Gastrocnemius medialis (tissue), 4 donors: ENCODE measurements around the gene PPM1F.

Experiments
- CTCF ChIP-seq, 5 experiments: fragments of 450-650 bp in 3 of 5; fragments of 200-600 bp in 2 of 5; sonication (generic) in 2 of 5; IDR thresholded peaks in 4 of 5; conservative IDR thresholded peaks in 1 of 5; 1 replicate in 4 of 5; 2 replicates in 1 of 5; pipeline ENCODE4 v1.5.1; 2016 to 2019; ENCODE audit warnings: antibody characterized with exemption in 5 of 5, mild to moderate bottlenecking in 3 of 5, moderate library complexity in 3 of 5
- POLR2A ChIP-seq, 2 donors: fragments of 450-650 bp; IDR thresholded peaks; one replicate each; pipeline ENCODE4 v1.6.1; 2017; ENCODE audit warnings: antibody characterized with exemption in 2 of 2, mild to moderate bottlenecking in 2 of 2, moderate library complexity in 2 of 2

GRCh38 chr22:21942407-21943343, 10.0 kb downstream of the PPM1F start:
- TF ChIP-seq CTCF (IDR thresholded peaks at IDR 0.05 in 4 of 5, conservative IDR thresholded peaks at IDR 0.05 in 1 of 5) (no peak), POLR2A (IDR thresholded peaks at IDR 0.05) (no peak)
